ENCODE measurements around the gene ELOB. TPM values are rescaled to one million over a fixed set of nuclear protein-coding genes. Genes with fewer than 3 reads are reported as not detected.

Gene ELOB
- total RNA-seq, 2 donors from 2014 or later, result 264 to 272 TPM

GRCh38 chr16:2787961-2788360, 10.9 kb upstream of the ELOB start:
- peaks cover 2% of the 10 kb centered on the region for H3K4me1 Mint-ChIP-seq
- H3K9me3 ChIP-seq (ENCODE audit: control insufficient read depth, low read length), result no peaks in the 10 kb centered on the region
- H3K36me3 ChIP-seq (ENCODE audit: control insufficient read depth, insufficient read depth, low read length), result no peaks in the 10 kb centered on the region
- H3K9ac ChIP-seq (ENCODE audit: extremely low read depth, low read length, poor library complexity, severe bottlenecking), result no peak overlapping the region
- peaks cover 5% of the 10 kb centered on the region for H3K4me1 ChIP-seq (ENCODE audit: control insufficient read depth, insufficient read depth, low read length)
- H3K27me3 ChIP-seq (ENCODE audit: control insufficient read depth, insufficient read depth, low read length, poor library complexity, severe bottlenecking), result peaks cover 28% of the 10 kb centered on the region
- no peak overlapping the region for H3K27ac ChIP-seq (ENCODE audit: low read depth, low read length)
- H3K4me3 Mint-ChIP-seq, result no peak overlapping the region
- H3K4me3 ChIP-seq (ENCODE audit: low read length), result no peak overlapping the region
- no peak overlapping the region for H3K27ac Mint-ChIP-seq
- WGBS, 2 experiments (ENCODE audit: insufficient coverage in 1 of 2, insufficient read length in 1 of 2), result 61 to 67% methylated on average over 6 to 7 of the region's 7 CpGs
- DNase-seq, result no peak
- no peaks in the 10 kb centered on the region for H3K36me3 Mint-ChIP-seq (ENCODE audit: low read depth)
- peaks cover 25% of the 10 kb centered on the region for H3K27me3 Mint-ChIP-seq (ENCODE audit: insufficient read depth)
- no peak for TF ChIP-seq CTCF (conservative IDR thresholded peaks at IDR 0.05)
- H3K9me3 Mint-ChIP-seq, result no peaks in the 10 kb centered on the region

- peaks cover 2% of the 10 kb centered on the region for H3K4me1 Mint-ChIP-seq
- no peak for TF ChIP-seq CTCF (conservative IDR thresholded peaks at IDR 0.05)
- no peak within 1 kb of the TSS for H3K9ac ChIP-seq (ENCODE audit: extremely low read depth, low read length, poor library complexity, severe bottlenecking)
- no peak within 1 kb of the TSS for H3K27ac Mint-ChIP-seq
- no peak within 1 kb of the TSS for H3K4me3 ChIP-seq (ENCODE audit: low read length)
- peaks cover 5% of the 10 kb centered on the region for H3K4me1 ChIP-seq (ENCODE audit: control insufficient read depth, insufficient read depth, low read length)
- no peaks in the 10 kb centered on the region for H3K9me3 Mint-ChIP-seq
- peaks cover 25% of the 10 kb centered on the region for H3K27me3 Mint-ChIP-seq (ENCODE audit: insufficient read depth)
- H3K27me3 ChIP-seq (ENCODE audit: control insufficient read depth, insufficient read depth, low read length, poor library complexity, severe bottlenecking), result peaks cover 28% of the 10 kb centered on the region
- H3K36me3 Mint-ChIP-seq (ENCODE audit: low read depth), result no peaks in the 10 kb centered on the region
- H3K36me3 ChIP-seq (ENCODE audit: control insufficient read depth, insufficient read depth, low read length), result no peaks in the 10 kb centered on the region
- DNase-seq, result no peak
- no peaks in the 10 kb centered on the region for H3K9me3 ChIP-seq (ENCODE audit: control insufficient read depth, low read length)
- WGBS, 2 experiments (ENCODE audit: insufficient coverage in 1 of 2, insufficient read length in 1 of 2), result 72 to 82% methylated on average over 5 to 10 of the region's 10 CpGs
- no peak within 1 kb of the TSS for H3K27ac ChIP-seq (ENCODE audit: low read depth, low read length)
- H3K4me3 Mint-ChIP-seq, result no peak within 1 kb of the TSS
These were observed 10.3 kb upstream of the ELOB start, which contains the start of gene PRSS33 for GRCh38 chr16:2787406-2787805. Gene PRSS33, minus strand, starts transcription at chr16:2787560. Its CDS starts 1,013 bp downstream, at chr16:2786547.

GRCh38 chr16:2786826-2787151, 9.7 kb upstream of the ELOB start:
- H3K27ac Mint-ChIP-seq, result no peak overlapping the region
- DNase-seq, result no peak
- peaks cover 2% of the 10 kb centered on the region for H3K4me1 Mint-ChIP-seq

More at GRCh38 chr16:2786826-2787151, 9.7 kb upstream of the ELOB start:
- no peak for TF ChIP-seq CTCF (conservative IDR thresholded peaks at IDR 0.05)
- H3K9ac ChIP-seq (ENCODE audit: extremely low read depth, low read length, poor library complexity, severe bottlenecking), result no peak overlapping the region
- no peaks in the 10 kb centered on the region for H3K36me3 Mint-ChIP-seq (ENCODE audit: low read depth)
- peaks cover 5% of the 10 kb centered on the region for H3K4me1 ChIP-seq (ENCODE audit: control insufficient read depth, insufficient read depth, low read length)
- H3K4me3 ChIP-seq (ENCODE audit: low read length), result no peak overlapping the region
- H3K27me3 Mint-ChIP-seq (ENCODE audit: insufficient read depth), result peaks cover 23% of the 10 kb centered on the region
- H3K27ac ChIP-seq (ENCODE audit: low read depth, low read length), result no peak overlapping the region
- no peaks in the 10 kb centered on the region for H3K9me3 ChIP-seq (ENCODE audit: control insufficient read depth, low read length)
- WGBS, 2 experiments (ENCODE audit: insufficient coverage in 1 of 2, insufficient read length in 1 of 2), result 62% methylated on average over 2 of the region's 3 CpGs; no CpG with 5 or more reads in 1 of the 2 experiments
- no peaks in the 10 kb centered on the region for H3K36me3 ChIP-seq (ENCODE audit: control insufficient read depth, insufficient read depth, low read length)
- peaks cover 28% of the 10 kb centered on the region for H3K27me3 ChIP-seq (ENCODE audit: control insufficient read depth, insufficient read depth, low read length, poor library complexity, severe bottlenecking)
- no peaks in the 10 kb centered on the region for H3K9me3 Mint-ChIP-seq
- no peak overlapping the region for H3K4me3 Mint-ChIP-seq

All from endodermal cell (in vitro differentiated cells).